ENCODE measurements around the gene PRKAR2B.

PRKAR2B gene

DNA sequence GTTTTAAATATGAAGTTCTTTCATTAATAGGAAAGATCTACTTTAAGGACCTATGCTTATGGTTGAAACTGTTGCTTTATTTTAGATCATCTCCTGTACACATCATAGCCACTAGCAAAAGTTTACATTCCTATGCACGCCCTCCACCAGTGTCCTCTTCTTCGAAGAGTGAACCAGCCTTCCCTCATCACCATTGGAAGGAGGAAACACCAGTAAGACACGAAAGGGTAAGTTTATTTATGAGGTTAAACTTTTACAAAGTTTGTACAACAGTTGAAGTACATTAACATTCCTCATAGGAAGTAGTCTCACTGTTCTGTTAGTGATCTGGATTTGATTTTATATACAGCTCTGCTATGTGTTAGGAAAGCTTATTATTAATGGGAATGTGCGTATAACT is 141.2 kb downstream of the PRKAR2B start:
- no peak for DNase-seq (ENCODE audit: low read depth in 2 of 2)

DNA sequence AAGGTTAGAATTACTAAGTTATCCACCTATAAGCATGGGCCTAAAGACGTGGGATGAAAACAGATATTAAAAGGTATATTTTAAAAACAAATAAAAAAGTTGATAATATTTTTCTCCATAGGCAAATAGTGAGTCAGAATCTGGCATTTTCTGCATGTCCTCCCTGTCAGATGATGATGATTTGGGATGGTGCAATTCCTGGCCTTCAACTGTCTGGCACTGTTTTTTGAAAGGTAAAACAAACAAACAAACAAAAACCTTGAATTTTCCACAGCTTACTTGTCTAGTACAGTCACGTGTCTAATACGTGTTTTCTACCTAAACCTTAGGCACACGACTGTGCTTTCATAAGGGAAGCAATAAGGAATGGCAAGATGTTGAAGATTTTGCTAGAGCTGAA is 141.7 kb downstream of the PRKAR2B start:
- DNase-seq (ENCODE audit: low read depth in 2 of 2), result no peak

DNA sequence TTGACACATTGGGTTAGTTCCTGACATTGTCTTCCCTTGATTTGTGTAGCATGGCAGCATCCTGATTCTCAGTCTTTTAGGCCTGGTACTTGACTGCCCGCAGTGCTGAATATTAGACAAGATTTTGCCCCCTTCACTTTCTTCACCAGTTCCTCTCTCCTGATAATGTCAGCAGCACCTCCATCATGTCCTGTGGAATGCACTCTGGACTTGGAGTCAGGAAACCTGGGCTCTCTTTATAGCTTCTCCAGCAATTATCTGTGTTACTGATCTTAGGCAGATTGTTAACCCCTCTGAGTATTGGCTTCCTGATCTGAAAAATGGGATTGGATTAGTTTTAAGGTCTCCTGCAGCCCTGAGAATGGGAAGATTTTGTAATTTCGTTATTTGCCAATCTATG is 143.3 kb downstream of the PRKAR2B start:
- DNase-seq (ENCODE audit: low read depth in 2 of 2), result no peak

DNA sequence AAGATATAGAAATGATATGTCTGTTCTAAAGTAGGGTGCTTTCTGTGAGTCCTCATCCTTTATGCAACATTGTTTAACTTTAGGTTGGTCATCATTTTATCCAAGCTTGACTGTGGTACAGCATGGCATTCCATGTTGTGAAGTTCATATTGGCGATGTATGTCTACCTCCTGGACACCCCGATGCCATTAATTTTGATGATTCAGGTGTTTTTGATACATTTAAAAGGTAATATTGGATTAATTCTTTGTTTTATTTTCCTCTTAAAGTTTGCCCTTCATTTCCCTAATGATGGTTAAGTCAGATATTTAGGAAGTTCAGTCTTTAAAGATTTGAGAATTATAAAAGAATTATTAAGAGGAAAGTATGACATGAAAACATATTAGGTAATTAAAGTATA is 145.6 kb downstream of the PRKAR2B start:
- no peak for DNase-seq (ENCODE audit: low read depth in 2 of 2)

DNA sequence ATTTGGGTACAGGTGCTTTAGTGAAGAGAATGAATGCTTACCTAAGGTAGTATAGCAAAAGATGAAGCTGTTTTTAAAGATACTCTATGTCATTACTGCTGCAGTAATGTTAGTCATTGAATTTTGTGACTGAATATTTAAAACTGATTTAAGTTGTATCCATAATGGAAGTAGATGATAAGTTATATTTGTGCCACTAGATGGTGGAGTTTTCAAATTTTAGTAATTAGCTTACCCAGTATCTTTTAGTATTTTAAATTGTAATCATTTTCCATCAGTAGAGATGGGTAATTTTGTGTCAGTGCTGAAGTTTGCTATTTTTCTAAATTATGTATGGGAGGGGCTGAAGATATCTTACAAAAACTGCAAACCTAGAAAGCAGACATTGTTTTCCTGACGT is 149.5 kb downstream of the PRKAR2B start:
- no peak for DNase-seq (ENCODE audit: low read depth in 2 of 2)

DNA sequence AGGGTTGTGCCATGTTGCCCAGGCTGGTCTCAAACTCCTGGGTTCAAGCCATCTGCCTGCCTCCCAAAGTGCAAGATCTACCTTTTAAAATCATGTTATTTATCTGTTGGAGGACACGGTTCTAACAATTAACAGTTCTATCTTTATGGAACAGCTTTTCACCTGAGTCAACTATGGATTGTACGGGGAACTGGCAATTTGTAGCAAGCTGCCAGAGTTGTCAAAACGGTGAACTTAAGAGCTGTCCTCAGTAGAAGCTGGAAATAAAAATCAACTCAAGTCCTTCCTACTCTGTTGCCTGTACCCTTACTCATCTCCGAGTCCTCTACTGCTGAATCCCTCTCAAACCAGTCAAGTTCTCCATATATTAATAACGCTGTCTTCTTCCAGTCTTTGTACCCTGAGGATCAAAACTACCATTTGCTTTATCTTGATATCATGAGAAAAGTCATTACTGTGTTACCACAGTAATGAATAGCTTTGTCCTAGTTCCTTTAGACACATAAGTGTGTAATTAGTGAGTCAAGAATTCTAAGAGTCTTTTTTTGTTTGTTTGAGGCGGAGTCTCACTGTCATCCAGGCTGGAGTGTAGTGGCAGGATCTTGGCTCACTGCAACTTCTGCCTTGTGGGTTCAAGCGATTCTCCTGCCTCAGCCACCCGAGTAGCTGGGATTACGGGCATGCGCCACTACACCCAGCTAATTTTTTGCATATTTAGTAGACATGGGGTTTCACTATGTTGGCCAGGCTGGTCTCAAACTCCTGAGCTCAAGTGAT is 152.5 kb downstream of the PRKAR2B start:
- no peak for DNase-seq (ENCODE audit: low read depth in 2 of 2)

DNA sequence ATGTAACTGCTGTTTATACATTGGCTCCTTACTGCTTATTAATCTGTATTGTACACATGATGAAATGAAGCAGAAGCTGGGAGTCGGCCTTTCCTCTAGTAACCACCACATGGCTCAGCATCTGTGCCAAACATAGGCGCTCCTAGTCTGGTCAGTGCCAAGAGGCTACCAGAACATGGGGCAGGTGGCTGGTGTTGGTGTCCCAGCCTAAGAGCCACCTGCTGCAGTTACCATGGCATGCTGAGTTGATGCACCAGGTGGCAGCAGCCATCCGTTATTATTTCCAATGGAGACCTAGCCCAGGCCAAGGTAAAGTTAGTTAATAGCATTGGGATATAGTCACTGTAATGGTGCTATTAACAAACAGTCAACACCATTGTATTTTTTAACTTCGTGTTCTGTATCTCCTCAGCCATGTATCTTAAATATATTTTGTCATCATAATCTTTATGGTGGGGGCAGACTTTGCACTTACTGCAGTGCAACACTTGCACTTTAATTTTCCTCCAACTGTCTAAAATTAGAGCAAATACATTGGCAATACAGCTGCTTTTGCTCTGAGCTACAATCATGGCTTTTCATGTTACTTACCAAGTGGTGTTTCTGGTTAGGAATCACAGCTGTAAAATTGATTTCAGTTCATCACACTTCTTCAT is 157.4 kb downstream of the PRKAR2B start:
- DNase-seq (ENCODE audit: low read depth in 2 of 2), result no peak

DNA sequence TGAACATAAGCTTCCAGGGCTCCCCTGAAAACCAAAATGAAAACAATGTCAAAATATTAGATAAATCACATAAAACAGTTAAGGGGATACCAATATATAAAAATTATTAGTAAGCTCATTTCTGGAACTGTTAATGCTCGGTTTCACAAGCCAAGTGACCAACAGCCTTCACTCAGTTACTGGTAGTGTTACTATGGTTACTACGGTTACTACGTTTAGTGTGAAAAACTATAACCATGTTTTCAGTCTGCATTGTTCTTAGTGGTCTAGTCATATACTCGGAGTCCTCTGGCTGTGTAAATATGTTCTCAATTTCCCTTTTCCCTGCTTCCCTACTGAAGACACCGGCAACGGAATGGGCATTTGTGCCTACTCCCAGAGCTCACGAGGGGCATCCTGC is 159.1 kb downstream of the PRKAR2B start:
- DNase-seq (ENCODE audit: low read depth in 2 of 2), result no peak

DNA sequence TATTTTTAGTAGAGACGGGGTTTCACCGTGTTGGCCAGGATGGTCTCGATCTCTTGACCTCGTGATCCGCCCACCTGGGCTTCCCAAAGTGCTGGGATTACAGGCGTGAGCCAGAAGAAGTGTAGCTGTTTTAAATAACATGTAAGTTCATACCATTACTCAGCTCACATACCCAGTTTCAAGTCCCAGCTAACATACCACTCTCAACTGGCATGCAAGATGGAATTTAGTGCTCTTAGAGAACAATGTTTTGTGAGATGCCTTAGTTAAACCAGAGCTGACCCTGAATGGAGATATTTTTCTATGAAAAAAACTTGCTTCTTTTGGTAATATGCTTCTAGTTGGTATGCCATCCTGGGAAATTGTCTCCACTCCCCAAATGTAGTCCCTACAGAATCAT is 161.6 kb downstream of the PRKAR2B start:
- DNase-seq (ENCODE audit: low read depth in 2 of 2), result no peak

DNA sequence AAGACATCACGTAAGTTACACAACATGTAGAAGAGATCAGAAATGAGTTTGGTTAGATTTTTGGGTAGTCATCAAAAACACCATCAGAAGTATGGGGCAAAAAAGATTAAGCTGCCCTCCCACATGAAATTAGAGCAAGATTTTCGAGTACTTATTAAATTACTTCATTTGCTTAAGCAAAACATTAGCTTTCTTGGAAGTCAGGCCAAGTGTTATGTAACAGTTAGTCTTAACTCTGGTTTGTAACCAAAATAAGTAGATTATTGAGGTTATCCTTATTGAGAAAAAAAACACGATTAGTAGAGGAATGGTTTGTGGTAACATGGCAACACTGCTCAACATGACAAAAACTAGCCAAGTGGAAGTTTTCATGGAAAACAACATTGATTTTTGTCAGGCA is 162.2 kb downstream of the PRKAR2B start:
- DNase-seq (ENCODE audit: low read depth in 2 of 2), result no peak

DNA sequence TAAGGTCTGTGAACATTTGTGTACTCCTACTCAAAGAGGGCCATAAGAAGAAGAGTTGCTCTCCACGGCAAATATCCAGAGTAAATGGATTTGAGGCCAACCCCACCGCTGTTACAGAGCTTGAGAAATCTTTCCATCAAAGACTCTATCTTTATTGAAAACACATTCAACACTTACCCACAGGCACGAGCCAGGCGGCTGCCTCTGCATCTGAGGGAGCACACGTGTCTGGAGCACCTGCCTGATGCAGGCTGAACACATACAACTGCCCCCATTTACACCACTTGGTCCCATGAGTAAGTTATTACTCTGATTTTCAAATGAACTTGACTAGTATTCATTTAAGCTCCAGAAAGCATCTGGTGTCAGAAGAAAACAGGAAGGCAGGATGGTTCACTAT is 163.0 kb downstream of the PRKAR2B start:
- no peak for DNase-seq (ENCODE audit: low read depth in 2 of 2)

DNA sequence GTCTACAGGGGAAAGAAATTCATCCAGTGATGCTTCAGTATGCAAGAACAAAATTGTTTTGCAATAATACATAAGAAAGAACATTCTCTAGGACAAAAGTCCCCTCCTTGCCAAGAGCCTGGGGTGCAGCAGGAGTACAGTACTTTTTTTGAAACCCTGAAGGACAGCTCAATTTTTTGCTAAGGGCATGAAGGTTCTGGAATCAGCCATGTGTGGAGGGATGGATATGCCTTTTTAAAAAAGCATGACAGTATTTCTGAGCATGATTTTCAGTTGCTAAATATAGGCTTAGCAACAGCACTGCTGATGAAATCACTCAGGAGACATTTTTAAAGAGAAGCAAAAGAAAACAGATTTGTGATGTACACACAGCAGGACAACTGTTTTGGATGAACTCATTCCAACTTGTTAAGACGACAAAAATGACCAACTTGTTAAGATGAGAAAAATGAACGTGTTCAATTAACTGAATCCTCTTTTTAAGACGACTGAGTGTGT is 163.6 kb downstream of the PRKAR2B start:
- no peak for DNase-seq (ENCODE audit: low read depth in 2 of 2)

DNA sequence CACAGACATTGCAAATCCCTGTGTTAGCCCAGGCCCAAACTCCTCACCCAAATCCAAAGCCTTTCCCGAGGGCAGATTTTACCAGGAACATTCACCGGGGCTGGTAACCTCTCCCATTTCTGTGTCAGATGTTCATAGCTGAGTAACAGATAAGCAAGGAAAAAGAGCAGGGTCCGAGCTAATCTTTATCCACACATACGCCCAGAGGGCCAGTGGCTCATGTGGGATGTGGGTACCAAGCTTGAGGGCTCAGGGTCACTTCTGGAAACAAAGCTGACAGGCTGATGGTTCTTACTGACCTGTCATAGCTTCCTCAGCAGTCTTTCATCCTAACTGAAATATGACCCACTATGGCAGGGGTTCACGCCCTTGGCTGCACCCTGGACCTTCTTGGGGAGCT is 164.1 kb downstream of the PRKAR2B start:
- no peak for DNase-seq (ENCODE audit: low read depth in 2 of 2)

DNA sequence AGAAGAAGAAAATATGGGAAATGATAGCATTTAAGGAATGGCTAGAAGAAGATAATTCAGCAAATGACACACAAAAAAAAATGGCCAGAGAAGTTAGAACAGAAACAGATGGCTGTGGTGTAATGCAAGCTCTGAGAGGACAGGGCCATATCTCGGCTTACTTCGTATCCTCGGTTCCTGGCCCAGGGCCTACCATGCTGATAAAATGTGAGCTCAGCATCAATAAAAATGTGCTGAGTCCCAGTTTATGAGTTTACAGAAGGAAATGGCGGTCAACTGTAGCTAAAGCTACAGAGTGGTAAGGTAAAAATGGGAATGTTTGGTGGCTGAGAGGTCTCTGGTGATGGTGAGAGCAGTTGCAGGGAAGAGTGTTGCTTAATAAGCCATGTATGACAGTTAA is 165.1 kb downstream of the PRKAR2B start:
- no peak for DNase-seq (ENCODE audit: low read depth in 2 of 2)

DNA sequence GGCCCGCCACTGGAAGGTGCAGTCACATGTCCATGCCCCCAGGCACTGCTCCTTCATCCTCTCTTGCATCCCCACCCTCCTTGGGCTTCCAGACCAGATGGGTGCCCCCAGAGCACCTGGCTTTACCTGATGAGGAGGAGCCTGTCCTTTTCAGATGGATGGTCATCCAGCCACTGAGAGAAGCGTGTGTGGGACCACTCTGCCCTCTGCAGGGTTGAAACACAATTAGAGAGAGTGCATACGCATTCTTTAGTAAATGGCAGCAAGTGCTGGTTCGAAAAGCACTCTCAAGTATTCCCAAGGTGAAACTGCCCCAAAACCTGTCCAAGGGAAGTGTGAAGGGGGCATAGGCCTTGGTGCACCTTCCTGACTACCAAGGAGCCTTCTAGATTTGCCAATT is 165.9 kb downstream of the PRKAR2B start:
- DNase-seq (ENCODE audit: low read depth in 2 of 2), result no peak
